ENCODE results near the gene DNAH9.

DNA sequence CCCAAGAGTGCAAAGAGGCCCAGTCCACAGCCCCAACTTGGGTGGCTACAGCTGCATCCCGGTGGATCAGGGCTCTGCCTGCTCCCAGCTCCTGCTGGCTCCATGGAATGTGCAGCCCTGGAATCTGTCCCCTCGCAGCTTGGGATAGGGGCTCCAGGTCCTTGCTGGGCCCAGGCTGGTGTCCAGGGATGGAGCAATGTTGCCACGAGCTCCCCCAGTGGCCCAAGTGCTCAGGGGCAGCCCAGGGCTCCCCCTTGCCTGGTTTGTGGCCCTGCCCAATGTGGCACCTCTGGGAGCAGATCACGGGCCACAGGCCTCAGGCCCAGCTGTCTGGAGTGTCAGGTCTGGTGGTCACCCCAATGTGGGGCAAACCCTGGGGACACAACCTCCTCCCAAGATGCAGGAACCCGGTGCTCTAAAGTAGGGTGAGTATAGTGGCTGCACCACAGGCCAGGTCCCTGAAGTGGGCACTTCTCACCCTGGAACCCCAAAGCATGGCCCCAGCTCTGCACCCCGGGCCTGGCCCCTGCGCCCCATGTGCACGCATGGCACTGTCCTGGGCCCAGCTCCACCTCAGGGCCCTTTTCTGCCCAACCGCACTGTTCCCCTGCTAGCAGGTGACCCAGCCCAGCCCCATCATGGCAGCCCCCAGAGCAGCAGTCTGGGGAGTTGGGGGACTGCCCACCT is 14.8 kb upstream of the DNAH9 start:
- TF ChIP-seq CTCF (IDR thresholded peaks at IDR 0.05), result no peak
- no peak for TF ChIP-seq POLR2A (IDR thresholded peaks at IDR 0.05)
